ENCODE data around the gene SNRNP40. TPM values are rescaled to one million over a fixed set of nuclear protein-coding genes. Genes with fewer than 3 reads are reported as not detected.

The SNRNP40 gene
- total and polyA plus RNA-seq, 2 experiments from 2014 or later = 46.9 to 59.1 TPM

GRCh38 chr1:31232689-31233088 is 63.9 kb downstream of the SNRNP40 start:
- Histone ChIP-seq H3K4me2 (no peak overlapping the region), H3K4me3 (no peak overlapping the region), H3K36me3 (replicated peaks; ENCODE audit: insufficient read depth, low read depth) (no peaks in the 10 kb centered on the region), H2AFZ (no peak overlapping the region), H3K4me1 (ENCODE audit: insufficient read depth) (no peaks in the 10 kb centered on the region), H3K9me3 (ENCODE audit: low read depth) (no peaks in the 10 kb centered on the region), H3K79me2 (no peaks in the 10 kb centered on the region), H3K27ac (no peak overlapping the region), H3K27me3 (peaks cover 25% of the 10 kb centered on the region), H4K20me1 (ENCODE audit: insufficient read depth, poor library complexity, severe bottlenecking) (no peaks in the 10 kb centered on the region), H3K9me2 (replicated peaks; ENCODE audit: insufficient read depth) (no peaks in the 10 kb centered on the region)
- TF ChIP-seq EZH2phosphoT487 (IDR thresholded peaks at IDR 0.05; ENCODE audit: low read depth, severe bottlenecking, unreplicated experiment) (no peak), EZH2 (IDR thresholded peaks at IDR 0.05; ENCODE audit: borderline replicate concordance) (no peak), CTCF (IDR thresholded peaks at IDR 0.05; ENCODE audit: poor library complexity) (no peak)
- DNase-seq (ENCODE audit: low spot score) = no peak
- 100% methylated on average over 2 of the region's 2 CpGs for WGBS (ENCODE audit: low lambda C conversion rate, missing lambda C conversion rate)

- peaks cover 17% of the 10 kb centered on the region for H3K27me3 ChIP-seq
- no peaks in the 10 kb centered on the region for H3K36me3 ChIP-seq (replicated peaks; ENCODE audit: insufficient read depth, low read depth)
- H3K9me3 ChIP-seq (ENCODE audit: low read depth) = no peaks in the 10 kb centered on the region
- WGBS (ENCODE audit: low lambda C conversion rate, missing lambda C conversion rate) = 95% methylated on average over 4 of the region's 5 CpGs
- TF ChIP-seq EZH2phosphoT487 (IDR thresholded peaks at IDR 0.05; ENCODE audit: low read depth, severe bottlenecking, unreplicated experiment) (no peak), EZH2 (IDR thresholded peaks at IDR 0.05; ENCODE audit: borderline replicate concordance) (no peak), CTCF (IDR thresholded peaks at IDR 0.05; ENCODE audit: poor library complexity) (no peak)
- H3K27ac ChIP-seq = no peak overlapping the region
- no peak overlapping the region for H3K4me3 ChIP-seq
- H4K20me1 ChIP-seq (ENCODE audit: insufficient read depth, poor library complexity, severe bottlenecking) = no peaks in the 10 kb centered on the region
- no peak for DNase-seq (ENCODE audit: low spot score)
- no peaks in the 10 kb centered on the region for H3K79me2 ChIP-seq
- no peak overlapping the region for H2AFZ ChIP-seq
- H3K9me2 ChIP-seq (replicated peaks; ENCODE audit: insufficient read depth) = no peaks in the 10 kb centered on the region
- no peaks in the 10 kb centered on the region for H3K4me1 ChIP-seq (ENCODE audit: insufficient read depth)
- no peak overlapping the region for H3K4me2 ChIP-seq
These were observed 64.8 kb downstream of the SNRNP40 start for GRCh38 chr1:31231802-31232201.

- H2AFZ ChIP-seq = no peak overlapping the region
- no peaks in the 10 kb centered on the region for H4K20me1 ChIP-seq (ENCODE audit: insufficient read depth, poor library complexity, severe bottlenecking)
- no peak for DNase-seq (ENCODE audit: low spot score)
- H3K4me2 ChIP-seq = no peak overlapping the region
- no peak overlapping the region for H3K4me3 ChIP-seq
- peaks cover 3% of the 10 kb centered on the region for H3K27me3 ChIP-seq
- 67% methylated on average over 3 of the region's 3 CpGs for WGBS (ENCODE audit: low lambda C conversion rate, missing lambda C conversion rate)
- no peaks in the 10 kb centered on the region for H3K9me3 ChIP-seq (ENCODE audit: low read depth)
- no peaks in the 10 kb centered on the region for H3K4me1 ChIP-seq (ENCODE audit: insufficient read depth)
- H3K9me2 ChIP-seq (replicated peaks; ENCODE audit: insufficient read depth) = no peaks in the 10 kb centered on the region
- no peak for TF ChIP-seq EZH2 (IDR thresholded peaks at IDR 0.05; ENCODE audit: borderline replicate concordance)
- H3K36me3 ChIP-seq (replicated peaks; ENCODE audit: insufficient read depth, low read depth) = no peaks in the 10 kb centered on the region
- H3K79me2 ChIP-seq = no peaks in the 10 kb centered on the region
- H3K27ac ChIP-seq = no peak overlapping the region
These were observed 66.2 kb downstream of the SNRNP40 start for GRCh38 chr1:31230378-31230777.

- no peak overlapping the region for H2AFZ ChIP-seq
- no peaks in the 10 kb centered on the region for H3K36me3 ChIP-seq (replicated peaks; ENCODE audit: insufficient read depth, low read depth)
- no peaks in the 10 kb centered on the region for H3K4me1 ChIP-seq (ENCODE audit: insufficient read depth)
- H3K4me2 ChIP-seq = no peak overlapping the region
- H3K9me3 ChIP-seq (ENCODE audit: low read depth) = no peaks in the 10 kb centered on the region
- no peak for TF ChIP-seq EZH2phosphoT487 (IDR thresholded peaks at IDR 0.05; ENCODE audit: low read depth, severe bottlenecking, unreplicated experiment)
- no peak for TF ChIP-seq CTCF (IDR thresholded peaks at IDR 0.05; ENCODE audit: poor library complexity)
- TF ChIP-seq EZH2 (IDR thresholded peaks at IDR 0.05; ENCODE audit: borderline replicate concordance) = no peak
- H4K20me1 ChIP-seq (ENCODE audit: insufficient read depth, poor library complexity, severe bottlenecking) = no peaks in the 10 kb centered on the region
- no peaks in the 10 kb centered on the region for H3K27me3 ChIP-seq
- no peaks in the 10 kb centered on the region for H3K79me2 ChIP-seq
- no peak overlapping the region for H3K4me3 ChIP-seq
- no peaks in the 10 kb centered on the region for H3K9me2 ChIP-seq (replicated peaks; ENCODE audit: insufficient read depth)
- no peak overlapping the region for H3K27ac ChIP-seq
- no peak for DNase-seq (ENCODE audit: low spot score)
These were observed 67.6 kb downstream of the SNRNP40 start for GRCh38 chr1:31228986-31229385.
